ENCODE data around the gene MYL2. TPM values are rescaled to one million over a fixed set of nuclear protein-coding genes. Genes with fewer than 3 reads are reported as not detected.
A peak's percentile ranks its signal among the peaks of the same experiment; 100 is the strongest.

Gene MYL2
- total and polyA plus RNA-seq, 10 of the 15 experiments (the other 5 are each of a cell fraction or from before 2014, with no cell fraction given), result 0.08 to 1.8 (median 0.57) TPM; not detected in 1

DNA sequence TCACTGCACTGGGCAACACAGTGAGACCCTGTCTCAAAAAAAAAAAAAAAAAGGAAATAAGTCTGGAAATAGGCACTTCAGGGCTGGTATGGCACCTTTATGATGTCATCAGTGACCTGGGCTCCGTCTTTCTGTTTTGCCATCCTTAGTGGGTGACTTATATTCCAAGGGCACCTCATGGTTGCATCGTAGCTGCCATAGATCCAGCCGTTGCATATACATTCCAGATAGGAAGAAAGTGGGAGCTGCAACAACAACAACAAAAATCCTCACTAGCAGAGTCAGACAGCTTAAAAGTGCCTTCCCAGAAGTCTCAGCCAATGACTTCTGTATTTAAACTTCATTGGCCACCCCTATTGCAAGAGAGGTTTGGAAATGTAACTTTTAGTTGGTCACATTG, 26.4 kb downstream of the MYL2 start:
- H3K36me3 ChIP-seq (ENCODE audit: control insufficient read depth in 2 of 2, insufficient read depth in 2 of 2, low read length in 1 of 2), result no peaks in the 10 kb centered on the region
- no TSS peak for BruUV-seq (replicated peaks)
- DNase-seq (ENCODE audit: low read depth, low spot score) (no peak), FAIRE-seq (no peak), ATAC-seq (no peak; the same call in 2 of the 3 replicates)
- H3K9ac ChIP-seq (ENCODE audit: control insufficient read depth, insufficient read depth, low read length), result no peak overlapping the region
- POLR2A ChIA-PET, result no interaction called here
- H4K20me1 ChIP-seq (ENCODE audit: control insufficient read depth, insufficient read depth), result no peaks in the 10 kb centered on the region
- intact Hi-C loops (cut with micrococcal nuclease; ENCODE audit: unreplicated experiment) (loop anchor here (1.0 to 2.0 kb wide), 4 partner anchors 42 to 419 kb away; no protein-coding TSS in a partner anchor), in situ Hi-C loops (cut with MboI) (no loop called here)
- no peaks in the 10 kb centered on the region for H3K9me3 ChIP-seq (replicated peaks; ENCODE audit: control insufficient read depth, insufficient read depth, low read length)
- no peak overlapping the region for H3K4me3 ChIP-seq
- SMC1A ChIA-PET (ENCODE audit: uncharacterized antibody, unreplicated experiment), result interaction anchor here (0.9 to 3.2 kb wide), 8 partner anchors 13 to 407 kb away, joined by 3 to 15 read pairs (median 6); no protein-coding TSS in a partner anchor
- peak overlapping the region; percentile 36; the same call in 1 of the 2 replicates for H3K4me2 ChIP-seq (ENCODE audit: control insufficient read depth, insufficient read depth)
- H3K4me1 ChIP-seq (ENCODE audit: control insufficient read depth, insufficient read depth, low read length), result no peaks in the 10 kb centered on the region
- RAD21 ChIA-PET (ENCODE audit: unreplicated experiment), result interaction anchor here (1.1 kb wide), 1 partner anchor 44 kb away, joined by 3 read pairs; no protein-coding TSS in a partner anchor
- 67% methylated on average over 3 of the region's 3 CpGs for WGBS (ENCODE audit: insufficient coverage, insufficient replicate concordance, low lambda C conversion rate, missing lambda C conversion rate)
- no peak overlapping the region; the same call in 1 of the 2 replicates for H2AFZ ChIP-seq (ENCODE audit: control insufficient read depth, low read depth, low read length)
- CTCF ChIA-PET, result interaction anchor here (0.7 to 6.4 kb wide), 16 partner anchors 10 to 422 kb away, joined by 3 to 80 read pairs (median 5); no protein-coding TSS in a partner anchor
- no peaks in the 10 kb centered on the region for H3K79me2 ChIP-seq (ENCODE audit: control insufficient read depth, insufficient read depth, low read length)
- TF ChIP-seq LARP7 (IDR thresholded peaks at IDR 0.05) (no peak), SMARCA5 (IDR thresholded peaks at IDR 0.05) (peak; percentile 28; the same call in 1 of the 2 replicates), SIN3A (IDR thresholded peaks at IDR 0.05; ENCODE audit: low read depth, low read length) (no peak)
- no peaks in the 10 kb centered on the region; a peak in 1 of 4 replicates for H3K27me3 ChIP-seq (replicated peaks in 1 of 2; ENCODE audit: control insufficient read depth in 2 of 2, insufficient read depth in 2 of 2, low read length in 1 of 2)
- H3K27ac ChIP-seq (ENCODE audit: control insufficient read depth, insufficient read depth), result no peak overlapping the region

DNA sequence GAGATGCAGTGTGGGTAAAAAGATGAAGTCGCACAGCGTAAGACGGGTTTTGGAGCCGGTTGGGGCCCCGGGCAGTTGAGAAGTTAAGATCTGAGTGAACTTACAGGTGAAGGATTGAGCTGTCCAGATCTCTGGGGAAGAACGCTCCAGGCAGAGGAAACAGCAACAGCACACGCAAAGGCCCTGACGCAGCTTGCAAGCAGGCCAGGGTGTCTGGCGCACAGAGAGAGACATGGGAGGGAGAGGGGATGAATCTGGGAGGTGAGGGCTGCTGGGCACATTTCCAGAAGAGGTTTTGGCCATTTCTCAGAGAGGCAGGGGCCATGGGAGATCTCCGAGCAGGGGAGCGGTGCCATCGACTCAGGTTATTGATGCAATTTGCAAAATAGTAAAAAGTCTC, 31.0 kb downstream of the MYL2 start:
- ChIA-PET SMC1A (ENCODE audit: uncharacterized antibody, unreplicated experiment) (interaction anchor here (0.6 kb wide), 1 partner anchor 87 kb away, joined by 5 read pairs; no protein-coding TSS in a partner anchor), CTCF (interaction anchor here (0.6 to 3.5 kb wide), 3 partner anchors 8 to 439 kb away, joined by 3 to 26 read pairs (median 3); partner anchors contain the start of gene ARPC3), RAD21 (ENCODE audit: unreplicated experiment) (no interaction called here), POLR2A (no interaction called here)
- Histone ChIP-seq H3K36me3 (ENCODE audit: control insufficient read depth in 2 of 2, insufficient read depth in 2 of 2, low read length in 1 of 2) (no peaks in the 10 kb centered on the region), H3K4me2 (ENCODE audit: control insufficient read depth, insufficient read depth) (no peak overlapping the region), H3K27ac (ENCODE audit: control insufficient read depth, insufficient read depth) (no peak overlapping the region), H3K9me3 (replicated peaks; ENCODE audit: control insufficient read depth, insufficient read depth, low read length) (no peaks in the 10 kb centered on the region), H3K79me2 (ENCODE audit: control insufficient read depth, insufficient read depth, low read length) (no peaks in the 10 kb centered on the region), H2AFZ (ENCODE audit: control insufficient read depth, low read depth, low read length) (no peak overlapping the region), H4K20me1 (ENCODE audit: control insufficient read depth, insufficient read depth) (no peaks in the 10 kb centered on the region), H3K9ac (ENCODE audit: control insufficient read depth, insufficient read depth, low read length) (no peak overlapping the region), H3K27me3 (replicated peaks in 1 of 2; ENCODE audit: control insufficient read depth in 2 of 2, insufficient read depth in 2 of 2, low read length in 1 of 2) (no peaks in the 10 kb centered on the region; a peak in 1 of 4 replicates), H3K4me1 (ENCODE audit: control insufficient read depth, insufficient read depth, low read length) (no peaks in the 10 kb centered on the region), H3K4me3 (no peak overlapping the region)
- no TSS peak for BruUV-seq (replicated peaks)
- no peak for FAIRE-seq
- TF ChIP-seq SRF (IDR thresholded peaks at IDR 0.05; ENCODE audit: low read depth in 2 of 2, low read length in 2 of 2) (no peak), NFYA (IDR thresholded peaks at IDR 0.05; ENCODE audit: borderline replicate concordance, low read depth, low read length) (no peak), MYC (IDR thresholded peaks at IDR 0.05; ENCODE audit: insufficient read depth, insufficient read length, insufficient replicate concordance, low read length, severe bottlenecking) (no peak), ZNF622 (IDR thresholded peaks at IDR 0.05) (no peak), HDAC2 (IDR thresholded peaks at IDR 0.05) (no peak)
- TF ChIP-seq, protein P1, sequence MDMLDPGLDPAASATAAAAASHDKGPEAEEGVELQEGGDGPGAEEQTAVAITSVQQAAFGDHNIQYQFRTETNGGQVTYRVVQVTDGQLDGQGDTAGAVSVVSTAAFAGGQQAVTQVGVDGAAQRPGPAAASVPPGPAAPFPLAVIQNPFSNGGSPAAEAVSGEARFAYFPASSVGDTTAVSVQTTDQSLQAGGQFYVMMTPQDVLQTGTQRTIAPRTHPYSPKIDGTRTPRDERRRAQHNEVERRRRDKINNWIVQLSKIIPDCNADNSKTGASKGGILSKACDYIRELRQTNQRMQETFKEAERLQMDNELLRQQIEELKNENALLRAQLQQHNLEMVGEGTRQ (IDR thresholded peaks at IDR 0.05; ENCODE audit: borderline replicate concordance, low read depth, low read length), result no peak
- TF ChIP-seq, protein P2, sequence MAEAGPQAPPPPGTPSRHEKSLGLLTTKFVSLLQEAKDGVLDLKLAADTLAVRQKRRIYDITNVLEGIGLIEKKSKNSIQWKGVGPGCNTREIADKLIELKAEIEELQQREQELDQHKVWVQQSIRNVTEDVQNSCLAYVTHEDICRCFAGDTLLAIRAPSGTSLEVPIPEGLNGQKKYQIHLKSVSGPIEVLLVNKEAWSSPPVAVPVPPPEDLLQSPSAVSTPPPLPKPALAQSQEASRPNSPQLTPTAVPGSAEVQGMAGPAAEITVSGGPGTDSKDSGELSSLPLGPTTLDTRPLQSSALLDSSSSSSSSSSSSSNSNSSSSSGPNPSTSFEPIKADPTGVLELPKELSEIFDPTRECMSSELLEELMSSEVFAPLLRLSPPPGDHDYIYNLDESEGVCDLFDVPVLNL (IDR thresholded peaks at IDR 0.05; ENCODE audit: low read depth, low read length), result no peak
- 49% methylated on average over 12 of the region's 12 CpGs for WGBS (ENCODE audit: insufficient coverage, insufficient replicate concordance, low lambda C conversion rate, missing lambda C conversion rate)
- no peak for ATAC-seq
- in situ Hi-C loops (cut with MboI), result no loop called here
- intact Hi-C loops (cut with micrococcal nuclease; ENCODE audit: unreplicated experiment), result loop anchor here (2.0 to 10.0 kb wide), 7 partner anchors 63 to 787 kb away; partner anchors contain the start of gene ARPC3
- DNase-seq (ENCODE audit: low read depth, low spot score), result no peak

Data from GM12878 (cell line).